OCI-LY7 (cell line): ENCODE results near the gene SLC37A1. TPM values are rescaled to one million over a fixed set of nuclear protein-coding genes. Genes with fewer than 3 reads are reported as not detected.
A peak's percentile ranks its signal among the peaks of the same experiment; 100 is the strongest.

Experiments used
- BruUV-seq: library from RNA; stranded (reverse); fragments of 400-500 nt; replicated peaks from 2 replicates; lab custom pipeline; 2021; lab: Mats Ljungman, UMichigan
- CTCF ChIA-PET: fragments of 300-600 bp; sonication (Branson Sonifier 250); formaldehyde crosslinking; loops from one replicate; lab custom pipeline; 2022; ENCODE audit warnings: antibody characterized with exemption; ENCODE audit not compliant: unreplicated experiment; lab: Charles Lee
- POLR2A ChIA-PET: fragments of 300-600 bp; sonication (Branson Sonifier 250); formaldehyde crosslinking; loops from one replicate; lab custom pipeline; 2022; ENCODE audit warnings: antibody characterized with exemption; lab: Charles Lee
- DNase-seq: peaks from one replicate; pipeline ENCODE4 v3.0.0-alpha.2; 2015; ENCODE audit warnings: low spot score
- H2AFZ ChIP-seq: fragments of 200-600 bp; sonication (generic), shearing (Covaris generic); 2 replicates; pipeline ENCODE4 v1.6.1; 2014; ENCODE audit warnings: mild to moderate bottlenecking, antibody characterized with exemption, low read length, moderate library complexity
- H3K27ac ChIP-seq: fragments of 200-600 bp; sonication (generic); 2 replicates; pipeline ENCODE4 v1.5.1; 2014; ENCODE audit warnings: mixed run types, low read depth, mild to moderate bottlenecking, moderate library complexity, low read length, inconsistent platforms; ENCODE audit not compliant: poor library complexity, severe bottlenecking
- H3K36me3 ChIP-seq: fragments of 200-600 bp; sonication (generic); 2 replicates; pipeline ENCODE4 v1.6.1; 2014; ENCODE audit warnings: mild to moderate bottlenecking, antibody characterized with exemption, low read length, moderate library complexity, mixed read lengths; ENCODE audit not compliant: insufficient read depth
- H3K4me1 ChIP-seq: fragments of 200-600 bp; sonication (generic); 2 replicates; pipeline ENCODE4 v1.5.1; 2014; ENCODE audit warnings: mild to moderate bottlenecking, low read length; ENCODE audit not compliant: insufficient read depth, poor library complexity, severe bottlenecking
- H3K4me2 ChIP-seq: fragments of 200-600 bp; sonication (generic); 2 replicates; pipeline ENCODE4 v1.6.1; 2014; ENCODE audit warnings: mild to moderate bottlenecking, low read length
- H3K4me3 ChIP-seq: fragments of 200-600 bp; sonication (generic); 2 replicates; pipeline ENCODE4 v1.5.1; 2014; ENCODE audit warnings: mild to moderate bottlenecking, low read depth, low read length; ENCODE audit not compliant: poor library complexity, severe bottlenecking
- H3K79me2 ChIP-seq: fragments of 200-600 bp; sonication (generic); 2 replicates; pipeline ENCODE4 v1.6.1; 2016; ENCODE audit warnings: low read depth, mild to moderate bottlenecking, low read length, moderate library complexity, mixed read lengths; ENCODE audit not compliant: insufficient read depth
- H3K9me2 ChIP-seq: fragments of 200-600 bp; sonication (generic); 2 replicates; pipeline ENCODE4 v1.6.1; 2016; ENCODE audit warnings: mild to moderate bottlenecking, low read length, mixed read lengths; ENCODE audit not compliant: insufficient read depth
- H3K9me3 ChIP-seq: fragments of 200-600 bp; sonication (generic); 2 replicates; pipeline ENCODE4 v1.6.1; 2014; ENCODE audit warnings: mild to moderate bottlenecking, mixed run types, low read length, mixed read lengths
- H4K20me1 ChIP-seq: fragments of 200-600 bp; sonication (generic); 2 replicates; pipeline ENCODE4 v1.6.1; 2014; ENCODE audit warnings: mild to moderate bottlenecking, antibody characterized with exemption, low read length, moderate library complexity, mixed read lengths; ENCODE audit not compliant: insufficient read depth
- EZH2phosphoT487 ChIP-seq: fragments of 200-600 bp; sonication (generic); IDR thresholded peaks from 2 replicates; pipeline ENCODE4 v1.6.1; 2018; ENCODE audit warnings: low read depth, borderline replicate concordance, mild to moderate bottlenecking, mixed run types, antibody characterized with exemption, low read length, moderate library complexity, mixed read lengths
- intact Hi-C: fragments of 100-400 bp; cut with micrococcal nuclease; formaldehyde crosslinking; loops from one replicate; pipeline ENCODE4 v1.10.0; 2022; ENCODE audit not compliant: unreplicated experiment
- total RNA-seq, 2 experiments: library from RNA; depleted of rRNA in 1 of 2; stranded (reverse); fragments of >200 nt in 1 of 2; shearing (Covaris generic) in 1 of 2; gene quantifications; 2 replicates each; pipeline ENCODE4 v1.2.3, GENCODE V29; 2014 to 2022
- TF ChIP-seq, protein P1 (sequence below): fragments of 200-600 bp; sonication (generic); conservative IDR thresholded peaks from 2 replicates; pipeline ENCODE4 v1.5.1; 2014; ENCODE audit warnings: mild to moderate bottlenecking, antibody characterized with exemption, low read length, moderate library complexity, mixed read lengths

Gene SLC37A1
- total RNA-seq, 2 experiments from 2014 or later = 22.5 to 27.6 TPM

GRCh38 chr21:42617486-42617885 lies 103.8 kb downstream of the SLC37A1 start:
- no TSS peak for BruUV-seq
- Histone ChIP-seq H3K27ac (no peak overlapping the region), H3K4me3 (no peak overlapping the region), H3K9me3 (no peaks in the 10 kb centered on the region), H2AFZ (no peak overlapping the region), H3K36me3 (no peaks in the 10 kb centered on the region), H4K20me1 (no peaks in the 10 kb centered on the region), H3K79me2 (no peaks in the 10 kb centered on the region), H3K9me2 (no peaks in the 10 kb centered on the region), H3K4me2 (no peak overlapping the region), H3K4me1 (no peaks in the 10 kb centered on the region)
- no peak for DNase-seq
- intact Hi-C loops = loop anchor here (10.0 kb wide), 1 partner anchor 53 kb away; no protein-coding TSS in a partner anchor
- ChIA-PET POLR2A (no interaction called here), CTCF (no interaction called here)
- TF ChIP-seq, protein P1, sequence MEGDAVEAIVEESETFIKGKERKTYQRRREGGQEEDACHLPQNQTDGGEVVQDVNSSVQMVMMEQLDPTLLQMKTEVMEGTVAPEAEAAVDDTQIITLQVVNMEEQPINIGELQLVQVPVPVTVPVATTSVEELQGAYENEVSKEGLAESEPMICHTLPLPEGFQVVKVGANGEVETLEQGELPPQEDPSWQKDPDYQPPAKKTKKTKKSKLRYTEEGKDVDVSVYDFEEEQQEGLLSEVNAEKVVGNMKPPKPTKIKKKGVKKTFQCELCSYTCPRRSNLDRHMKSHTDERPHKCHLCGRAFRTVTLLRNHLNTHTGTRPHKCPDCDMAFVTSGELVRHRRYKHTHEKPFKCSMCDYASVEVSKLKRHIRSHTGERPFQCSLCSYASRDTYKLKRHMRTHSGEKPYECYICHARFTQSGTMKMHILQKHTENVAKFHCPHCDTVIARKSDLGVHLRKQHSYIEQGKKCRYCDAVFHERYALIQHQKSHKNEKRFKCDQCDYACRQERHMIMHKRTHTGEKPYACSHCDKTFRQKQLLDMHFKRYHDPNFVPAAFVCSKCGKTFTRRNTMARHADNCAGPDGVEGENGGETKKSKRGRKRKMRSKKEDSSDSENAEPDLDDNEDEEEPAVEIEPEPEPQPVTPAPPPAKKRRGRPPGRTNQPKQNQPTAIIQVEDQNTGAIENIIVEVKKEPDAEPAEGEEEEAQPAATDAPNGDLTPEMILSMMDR = no peak
- TF ChIP-seq EZH2phosphoT487 = no peak

DNA sequence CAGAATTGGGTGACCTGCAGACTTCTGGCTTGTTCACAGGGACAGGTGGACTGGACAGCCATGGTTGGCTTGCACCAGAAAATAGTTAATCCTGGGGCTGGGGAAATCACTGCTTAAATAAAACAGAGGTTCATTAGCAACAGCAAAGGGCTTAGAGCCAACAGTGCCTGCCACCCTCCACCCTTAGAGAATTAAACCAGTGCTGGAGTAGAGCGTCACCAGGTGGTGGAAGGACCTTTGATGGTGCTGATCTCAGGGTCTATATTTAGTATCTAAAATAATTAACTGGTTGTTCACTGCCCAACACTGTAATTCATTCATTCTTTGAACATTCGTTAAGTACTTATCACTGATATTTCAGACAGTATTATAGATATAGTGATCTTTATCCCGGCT lies 105.1 kb downstream of the SLC37A1 start:
- peak; percentile 18 for DNase-seq
- no peak overlapping the region for H3K27ac ChIP-seq
- no peaks in the 10 kb centered on the region for H3K4me1 ChIP-seq
- no peak overlapping the region for H3K4me2 ChIP-seq
- intact Hi-C loops = loop anchor here (10.0 kb wide), 1 partner anchor 54 kb away; no protein-coding TSS in a partner anchor
- TF ChIP-seq, protein P1 = peak; percentile 34; the same call in 1 of the 2 replicates
- no peak for TF ChIP-seq EZH2phosphoT487
- POLR2A ChIA-PET = no interaction called here
- H3K9me3 ChIP-seq = no peaks in the 10 kb centered on the region
- H3K9me2 ChIP-seq = no peaks in the 10 kb centered on the region
- no peaks in the 10 kb centered on the region for H3K79me2 ChIP-seq
- H3K4me3 ChIP-seq = no peak overlapping the region
- CTCF ChIA-PET = no interaction called here
- H4K20me1 ChIP-seq = no peaks in the 10 kb centered on the region
- H2AFZ ChIP-seq = no peak overlapping the region
- BruUV-seq = no TSS peak
- H3K36me3 ChIP-seq = no peaks in the 10 kb centered on the region

- DNase-seq = no peak
- Histone ChIP-seq H3K4me3 (no peak overlapping the region), H3K27ac (no peak overlapping the region), H2AFZ (no peak overlapping the region), H3K79me2 (no peaks in the 10 kb centered on the region), H3K4me2 (no peak overlapping the region), H3K9me3 (no peaks in the 10 kb centered on the region), H3K36me3 (no peaks in the 10 kb centered on the region), H3K9me2 (no peaks in the 10 kb centered on the region), H3K4me1 (no peaks in the 10 kb centered on the region), H4K20me1 (no peaks in the 10 kb centered on the region)
- intact Hi-C loops = loop anchor here (10.0 kb wide), 1 partner anchor 54 kb away; no protein-coding TSS in a partner anchor
- no TSS peak for BruUV-seq
- TF ChIP-seq EZH2phosphoT487 = no peak
- TF ChIP-seq, protein P1 = no peak
- POLR2A ChIA-PET = no interaction called here
- CTCF ChIA-PET = interaction anchor here (0.5 kb wide), 1 partner anchor 166 kb away, joined by 3 read pairs; no protein-coding TSS in a partner anchor
Observed at GRCh38 chr21:42619166-42619565, 105.5 kb downstream of the SLC37A1 start.
